Measurements from ENCODE around the gene DIAPH2.

- TF ChIP-seq EZH2 (IDR thresholded peaks at IDR 0.05; ENCODE audit: insufficient read depth, poor library complexity, severe bottlenecking) (no peak), EZH2phosphoT487 (IDR thresholded peaks at IDR 0.05; ENCODE audit: insufficient read depth, low read depth) (no peak)
These were observed 36.7 kb downstream of the DIAPH2 start for GRCh38 chrX:96721354-96721753.

Data from GM23248 (cell line).